GM12878 (cell line): ENCODE results near the gene PRKCZ. TPM values are rescaled to one million over a fixed set of nuclear protein-coding genes. Genes with fewer than 3 reads are reported as not detected.

Source experiments
- ATAC-seq: fragments of 200-7000 bp; cut with Tn5 transposase; 3 replicates; pipeline ENCODE4 v1.9.1; 2020; ENCODE audit warnings: mild to moderate bottlenecking, moderate library complexity
- BruUV-seq: library from RNA; stranded (reverse); fragments of 400-500 nt; replicated peaks from 2 replicates; lab custom pipeline; 2021; lab: Mats Ljungman, UMichigan
- CTCF ChIA-PET: fragments of 300-600 bp; sonication (Branson Sonifier 250); formaldehyde crosslinking; extraction: SDS; loops from one replicate; lab custom pipeline; 2021; ENCODE audit warnings: inconsistent platforms; lab: Yijun Ruan, JAX
- POLR2A ChIA-PET: fragments of 350-600 bp; formaldehyde crosslinking; extraction: SDS; loops from one replicate; lab custom pipeline; 2021; ENCODE audit warnings: inconsistent platforms; lab: Charles Lee
- RAD21 ChIA-PET: fragments of 300-600 bp; sonication (Branson Sonifier 250); formaldehyde crosslinking; loops from one replicate; lab custom pipeline; 2023; ENCODE audit warnings: antibody characterized with exemption; ENCODE audit not compliant: unreplicated experiment; lab: Charles Lee
- SMC1A ChIA-PET: fragments of 300-600 bp; sonication (Branson Sonifier 250); formaldehyde crosslinking; loops from one replicate; lab custom pipeline; 2023; ENCODE audit not compliant: unreplicated experiment, uncharacterized antibody; lab: Charles Lee
- DNase-seq: peaks from one replicate; pipeline ENCODE4 v3.0.0-alpha.2; 2011; ENCODE audit warnings: low read depth, low spot score
- FAIRE-seq: peaks from 3 replicates; lab custom pipeline; 2011; peaks lifted over from hg19 to GRCh38; lab: Jason Lieb, UNC
- H2AFZ ChIP-seq: 2 replicates; pipeline ENCODE4 v1.6.0; 2011; ENCODE audit warnings: low read depth, low read length, control low read depth; ENCODE audit not compliant: control insufficient read depth
- H3K27ac ChIP-seq: 2 replicates; pipeline ENCODE4 v1.5.1; 2011; ENCODE audit warnings: control low read depth; ENCODE audit not compliant: control insufficient read depth, insufficient read depth
- H3K27me3 ChIP-seq, 2 experiments: replicated peaks in 1 of 2; 2 replicates each; pipeline versions ENCODE4 v1.6.0 to v1.6.1; 2011; ENCODE audit warnings: low read length in 1 of 2; ENCODE audit not compliant: control insufficient read depth in 2 of 2, insufficient read depth in 2 of 2
- H3K36me3 ChIP-seq, 2 experiments: 2 replicates each; pipeline ENCODE4 v1.5.1; 2011; ENCODE audit warnings: low read length in 1 of 2; ENCODE audit not compliant: control insufficient read depth in 2 of 2, insufficient read depth in 2 of 2
- H3K4me1 ChIP-seq: 2 replicates; pipeline ENCODE4 v1.6.1; 2011; ENCODE audit warnings: mild to moderate bottlenecking, low read length, moderate library complexity, mixed read lengths; ENCODE audit not compliant: control insufficient read depth, insufficient read depth
- H3K4me2 ChIP-seq: 2 replicates; pipeline ENCODE4 v1.6.0; 2011; ENCODE audit warnings: control low read depth; ENCODE audit not compliant: control insufficient read depth, insufficient read depth
- H3K4me3 ChIP-seq: fragments of 200-600 bp; sonication (generic); 2 replicates; pipeline ENCODE4 v1.5.1; 2016
- H3K79me2 ChIP-seq: 2 replicates; pipeline ENCODE4 v1.6.0; 2011; ENCODE audit warnings: low read length; ENCODE audit not compliant: control insufficient read depth, insufficient read depth
- H3K9ac ChIP-seq: 2 replicates; pipeline ENCODE4 v1.8.0; 2011; ENCODE audit warnings: low read length, control low read depth, mixed read lengths; ENCODE audit not compliant: control insufficient read depth, insufficient read depth
- H3K9me3 ChIP-seq: replicated peaks from 3 replicates; pipeline ENCODE4 v1.5.1; 2011; ENCODE audit warnings: mild to moderate bottlenecking, low read length; ENCODE audit not compliant: control insufficient read depth, insufficient read depth
- H4K20me1 ChIP-seq: 2 replicates; pipeline ENCODE4 v1.6.0; 2011; ENCODE audit not compliant: control insufficient read depth, insufficient read depth
- EZH2 ChIP-seq: IDR thresholded peaks from 2 replicates; pipeline ENCODE4 v1.6.1; 2012; ENCODE audit warnings: low read depth, mild to moderate bottlenecking, control low read depth, inconsistent platforms, low read length, borderline replicate concordance; ENCODE audit not compliant: control insufficient read depth
- HDAC2 ChIP-seq: fragments of 200-600 bp; sonication (generic); IDR thresholded peaks from 2 replicates; pipeline ENCODE4 v1.6.1; 2017
- HDGF ChIP-seq: fragments of 450-650 bp; IDR thresholded peaks from 2 replicates; pipeline ENCODE4 v1.6.1; 2016; ENCODE audit warnings: antibody characterized with exemption
- IKZF2 ChIP-seq, 2 experiments: fragments of 450-650 bp; IDR thresholded peaks; 2 replicates each; pipeline ENCODE4 v1.6.1; 2017; ENCODE audit warnings: mild to moderate bottlenecking in 2 of 2, moderate library complexity in 2 of 2
- IRF3 ChIP-seq: fragments of 450-650 bp; IDR thresholded peaks from 2 replicates; pipeline ENCODE4 v1.6.1; 2014; ENCODE audit warnings: mild to moderate bottlenecking
- JUNB ChIP-seq: IDR thresholded peaks from 2 replicates; pipeline ENCODE4 v1.6.1; 2016; ENCODE audit warnings: antibody characterized with exemption, mild to moderate bottlenecking
- NFYB ChIP-seq: IDR thresholded peaks from 2 replicates; pipeline ENCODE4 v1.6.1; 2011; ENCODE audit warnings: low read depth, mild to moderate bottlenecking, low read length, improper control_type of control experiment, moderate library complexity; ENCODE audit not compliant: insufficient read depth
- POLR2AphosphoS2 ChIP-seq: IDR thresholded peaks from 2 replicates; pipeline ENCODE4 v1.6.1; 2011; ENCODE audit warnings: low read depth, mild to moderate bottlenecking, low read length, improper control_type of control experiment, moderate library complexity
- REST ChIP-seq: IDR thresholded peaks from 2 replicates; pipeline ENCODE4 v1.6.1; 2012; ENCODE audit warnings: mild to moderate bottlenecking, low read depth, low read length
- SIN3A ChIP-seq: IDR thresholded peaks from 2 replicates; pipeline ENCODE4 v1.6.1; 2012; ENCODE audit warnings: low read depth, low read length, improper control_type of control experiment
- ZNF274 ChIP-seq: IDR thresholded peaks from one replicate; pipeline ENCODE4 v1.8.0; 2011; ENCODE audit not compliant: insufficient read length, insufficient read depth
- ZNF622 ChIP-seq: fragments of 450-650 bp; IDR thresholded peaks from 2 replicates; pipeline ENCODE4 v1.6.1; 2017; ENCODE audit warnings: mild to moderate bottlenecking, inconsistent platforms
- WGBS: methylation state at CpG from one replicate; pipeline ENCODE4 v1.1.6; 2016; ENCODE audit warnings: low lambda C conversion rate; ENCODE audit not compliant: insufficient replicate concordance, insufficient coverage; ENCODE audit errors: missing lambda C conversion rate; 5-methylcytosine and 5-hydroxymethylcytosine counted together
- in situ Hi-C: fragments of 300-500 bp; cut with MboI; formaldehyde crosslinking; loops from 9 replicates; pipeline ENCODE4 v1.14.3; 2018; ENCODE audit warnings: mixed read lengths
- intact Hi-C: fragments of 100-400 bp; cut with micrococcal nuclease; formaldehyde crosslinking; loops from one replicate; pipeline ENCODE4 v1.14.2; 2022; ENCODE audit not compliant: unreplicated experiment
- polyA plus RNA-seq, 11 experiments: library from polyadenylated mRNA; depleted of rRNA in 4 of 11; unstranded in 6 of 11; stranded (reverse) in 5 of 11; fragments of >200 nt; fragmentation: Nextera tagmentation in 4 of 11; fragmentation: Illumina TruSeq in 1 of 11; extraction: Ambion mirVana in 4 of 11; extraction: Trizol in 1 of 11; gene quantifications; 1 replicate in 1 of 11; 2 replicates in 10 of 11; pipeline versions ENCODE4 v1.2.1 to v1.2.3, GENCODE V29; 2011 to 2016; ENCODE audit warnings: inconsistent platforms in 2 of 11, missing spikeins in 2 of 11, low read depth in 1 of 11
- total RNA-seq, 4 experiments: library from RNA; depleted of rRNA in 3 of 4; stranded (reverse); fragments of >200 nt in 3 of 4; fragmentation: Illumina TruSeq in 1 of 4; extraction: Trizol in 1 of 4; gene quantifications; 2 replicates each; pipeline versions ENCODE4 v1.2.1 to v1.2.3, GENCODE V29; 2013 to 2021

The PRKCZ gene
- total and polyA plus RNA-seq, 10 of the 15 experiments (the other 5 are each of a cell fraction or from before 2014, with no cell fraction given), result 0.05 to 1.9 (median 0.64) TPM; not detected in 1

- Histone ChIP-seq H3K27ac (no peak overlapping the region), H2AFZ (no peak overlapping the region), H3K9me3 (no peaks in the 10 kb centered on the region), H3K27me3 (no peaks in the 10 kb centered on the region), H3K79me2 (no peaks in the 10 kb centered on the region), H3K4me2 (no peak overlapping the region), H3K36me3 (no peaks in the 10 kb centered on the region), H3K4me1 (no peaks in the 10 kb centered on the region), H4K20me1 (no peaks in the 10 kb centered on the region), H3K9ac (no peak overlapping the region), H3K4me3 (no peak overlapping the region)
- CTCF ChIA-PET, result interaction anchor here (0.7 to 1.6 kb wide), 2 partner anchors 10 to 243 kb away, joined by 3 to 4 read pairs; no protein-coding TSS in a partner anchor
- RAD21 ChIA-PET, result no interaction called here
- FAIRE-seq, result no peak
- SMC1A ChIA-PET, result no interaction called here
- BruUV-seq, result no TSS peak
- POLR2A ChIA-PET, result no interaction called here
- in situ Hi-C loops (no loop called here), intact Hi-C loops (no loop called here)
- TF ChIP-seq ZNF274, result no peak
- TF ChIP-seq SIN3A, result no peak
- no peak for TF ChIP-seq HDGF
- TF ChIP-seq HDAC2, result no peak
- no peak for ATAC-seq
- DNase-seq, result no peak
- WGBS, result 27% methylated on average over 3 of the region's 4 CpGs
Observed at GRCh38 chr1:2141025-2141424, 90.8 kb downstream of the PRKCZ start.

- ChIA-PET SMC1A (no interaction called here), CTCF (no interaction called here), POLR2A (no interaction called here), RAD21 (no interaction called here)
- 82% methylated on average over 22 of the region's 30 CpGs for WGBS
- H3K36me3 ChIP-seq, result no peaks in the 10 kb centered on the region
- ATAC-seq, result no peak
- no TSS peak for BruUV-seq
- no peaks in the 10 kb centered on the region for H3K79me2 ChIP-seq
- H3K9ac ChIP-seq, result no peak overlapping the region
- H4K20me1 ChIP-seq, result no peaks in the 10 kb centered on the region
- in situ Hi-C loops, result no loop called here
- no peaks in the 10 kb centered on the region for H3K9me3 ChIP-seq
- H3K4me1 ChIP-seq, result no peaks in the 10 kb centered on the region
- no peak overlapping the region for H3K27ac ChIP-seq
- H3K4me3 ChIP-seq, result no peak overlapping the region
- no peak for DNase-seq
- no peaks in the 10 kb centered on the region for H3K27me3 ChIP-seq
- no peak for FAIRE-seq
- intact Hi-C loops, result no loop called here
- H3K4me2 ChIP-seq, result no peak overlapping the region
- no peak overlapping the region for H2AFZ ChIP-seq
- TF ChIP-seq REST, result no peak
- no peak for TF ChIP-seq POLR2AphosphoS2
- TF ChIP-seq IKZF2 (IDR thresholded peaks at IDR 0.05), result no peak
- no peak for TF ChIP-seq JUNB
- TF ChIP-seq IRF3, result no peak
- TF ChIP-seq NFYB, result no peak
- no peak for TF ChIP-seq EZH2
- no peak for TF ChIP-seq ZNF622
Observed at GRCh38 chr1:2143814-2144500, 93.7 kb downstream of the PRKCZ start.
